ENCODE results near the gene BACH2.

BACH2 gene

GRCh38 chr6:90105506-90106170 is 191.0 kb downstream of the BACH2 start:
- DNase-seq (ENCODE audit: low spot score), result no peak
- in situ Hi-C loops (cut with MboI; ENCODE audit: low pct_unique_long_range_greater_than_20kb, low sequenced_read_pairs, unreplicated experiment), result no loop called here
- TF ChIP-seq CTCF (IDR thresholded peaks at IDR 0.05; ENCODE audit: extremely low read depth, insufficient read depth, missing control alignments), result no peak

- in situ Hi-C loops (cut with MboI; ENCODE audit: low pct_unique_long_range_greater_than_20kb, low sequenced_read_pairs, unreplicated experiment), result no loop called here
- no peak for DNase-seq (ENCODE audit: low spot score)
- no peak for TF ChIP-seq CTCF (IDR thresholded peaks at IDR 0.05; ENCODE audit: extremely low read depth, insufficient read depth, missing control alignments)
These were observed 193.4 kb downstream of the BACH2 start for GRCh38 chr6:90103056-90103800.

- no peak for DNase-seq (ENCODE audit: low spot score)
- in situ Hi-C loops (cut with MboI; ENCODE audit: low pct_unique_long_range_greater_than_20kb, low sequenced_read_pairs, unreplicated experiment), result no loop called here
- no peak for TF ChIP-seq CTCF (IDR thresholded peaks at IDR 0.05; ENCODE audit: extremely low read depth, insufficient read depth, missing control alignments)
These were observed 195.2 kb downstream of the BACH2 start for GRCh38 chr6:90101403-90101802.

GRCh38 chr6:90100059-90100665 is 196.5 kb downstream of the BACH2 start:
- in situ Hi-C loops (cut with MboI; ENCODE audit: low pct_unique_long_range_greater_than_20kb, low sequenced_read_pairs, unreplicated experiment), result no loop called here
- no peak for DNase-seq (ENCODE audit: low spot score)
- no peak for TF ChIP-seq CTCF (IDR thresholded peaks at IDR 0.05; ENCODE audit: extremely low read depth, insufficient read depth, missing control alignments)

GRCh38 chr6:90098627-90099026 is 198.0 kb downstream of the BACH2 start:
- TF ChIP-seq CTCF (IDR thresholded peaks at IDR 0.05; ENCODE audit: extremely low read depth, insufficient read depth, missing control alignments), result no peak
- DNase-seq (ENCODE audit: low spot score), result no peak
- in situ Hi-C loops (cut with MboI; ENCODE audit: low pct_unique_long_range_greater_than_20kb, low sequenced_read_pairs, unreplicated experiment), result no loop called here

GRCh38 chr6:90098001-90098531 is 198.6 kb downstream of the BACH2 start:
- no peak for DNase-seq (ENCODE audit: low spot score)
- in situ Hi-C loops (cut with MboI; ENCODE audit: low pct_unique_long_range_greater_than_20kb, low sequenced_read_pairs, unreplicated experiment), result no loop called here
- TF ChIP-seq CTCF (IDR thresholded peaks at IDR 0.05; ENCODE audit: extremely low read depth, insufficient read depth, missing control alignments), result no peak

All from GM13977 (cell line).